Smooth muscle cell (in vitro differentiated cells): ENCODE data around the gene ST6GALNAC4. TPM values are rescaled to one million over a fixed set of nuclear protein-coding genes. Genes with fewer than 3 reads are reported as not detected.
A peak's percentile ranks its signal among the peaks of the same experiment; 100 is the strongest.

Experiments
- DNase-seq: peaks from one replicate; lab custom pipeline; 2025; ENCODE audit not compliant: unreplicated experiment; lab: John Stamatoyannopoulos, UW
- H2AFZ ChIP-seq: fragments of 200-600 bp; sonication (generic); 2 replicates; pipeline ENCODE4 v1.6.0; 2016; ENCODE audit warnings: antibody characterized with exemption, low read depth, mild to moderate bottlenecking
- H3F3A ChIP-seq: fragments of 200-600 bp; sonication (generic); 2 replicates; pipeline ENCODE4 v1.6.0; 2017; ENCODE audit warnings: antibody characterized with exemption, low read depth
- H3K27ac ChIP-seq: fragments of 200-600 bp; sonication (generic); 2 replicates; pipeline ENCODE4 v1.5.1; 2016; ENCODE audit warnings: low read depth, mild to moderate bottlenecking
- H3K27me3 ChIP-seq: fragments of 200-600 bp; sonication (generic); 2 replicates; pipeline ENCODE4 v1.6.1; 2016; ENCODE audit warnings: low read depth, mild to moderate bottlenecking
- H3K36me3 ChIP-seq: fragments of 200-600 bp; sonication (generic); 2 replicates; pipeline ENCODE4 v1.5.1; 2016; ENCODE audit warnings: low read depth
- H3K4me1 ChIP-seq: fragments of 200-600 bp; sonication (generic); 2 replicates; pipeline ENCODE4 v1.5.1; 2016; ENCODE audit warnings: low read depth
- H3K4me2 ChIP-seq: fragments of 200-600 bp; sonication (generic); 2 replicates; pipeline ENCODE4 v1.6.0; 2016; ENCODE audit warnings: mild to moderate bottlenecking
- H3K4me3 ChIP-seq: fragments of 200-600 bp; sonication (generic); 2 replicates; pipeline ENCODE4 v1.5.1; 2016; ENCODE audit warnings: mild to moderate bottlenecking
- H3K79me2 ChIP-seq: fragments of 200-600 bp; sonication (generic); 2 replicates; pipeline ENCODE4 v1.6.0; 2016; ENCODE audit warnings: low read depth, mild to moderate bottlenecking
- H3K9ac ChIP-seq: fragments of 200-600 bp; sonication (generic); 2 replicates; pipeline ENCODE4 v1.6.0; 2016; ENCODE audit warnings: low read depth
- H3K9me3 ChIP-seq: fragments of 200-600 bp; sonication (generic); replicated peaks from 2 replicates; pipeline ENCODE4 v1.5.1; 2016; ENCODE audit warnings: low read depth
- H4K20me1 ChIP-seq: fragments of 200-600 bp; sonication (generic); 2 replicates; pipeline ENCODE4 v1.6.0; 2016; ENCODE audit warnings: low read depth
- CTCF ChIP-seq: fragments of 200-600 bp; sonication (generic); IDR thresholded peaks from 2 replicates; pipeline ENCODE4 v1.5.1; 2017; ENCODE audit warnings: borderline replicate concordance, mild to moderate bottlenecking, antibody characterized with exemption; ENCODE audit not compliant: insufficient read depth, poor library complexity, severe bottlenecking
- WGBS: methylation state at CpG from one replicate; pipeline ENCODE4 v1.1.7; 2016; ENCODE audit warnings: low lambda C conversion rate; 5-methylcytosine and 5-hydroxymethylcytosine counted together
- polyA plus RNA-seq: library from polyadenylated mRNA; unstranded; fragments of >200 nt; fragmentation: Nextera tagmentation; extraction: Ambion mirVana; gene quantifications from 2 replicates; pipeline ENCODE4 v1.2.1, GENCODE V29; 2016
- total RNA-seq: library from RNA; depleted of rRNA; stranded (reverse); fragments of >200 nt; gene quantifications from 2 replicates; pipeline ENCODE4 v1.2.3, GENCODE V29; 2014

The ST6GALNAC4 gene
- total and polyA plus RNA-seq, 2 experiments from 2014 or later, result 12.1 to 22.5 TPM

DNA sequence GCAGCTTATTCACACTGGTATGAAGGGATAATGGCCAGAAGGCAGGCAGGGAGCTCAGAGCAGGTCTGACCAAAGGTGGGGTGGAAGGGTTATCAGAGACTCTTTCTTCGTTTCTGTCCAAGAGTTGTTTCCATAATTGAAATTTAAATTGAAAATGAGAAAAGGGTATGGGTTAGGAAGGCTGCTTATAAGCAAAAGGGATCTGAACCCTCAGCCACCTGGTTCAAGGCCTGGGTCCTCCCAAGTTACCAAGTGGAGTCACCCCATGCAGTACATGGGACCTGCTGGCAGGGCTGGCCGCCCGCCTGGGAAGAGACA is 46.2 kb upstream of the ST6GALNAC4 start:
- Histone ChIP-seq H3K4me2 (peak overlapping the region; percentile 40), H3K27me3 (no peaks in the 10 kb centered on the region), H3K9ac (no peak overlapping the region), H3K27ac (peak overlapping the region; percentile 98), H3K36me3 (no peaks in the 10 kb centered on the region), H2AFZ (no peak overlapping the region), H3K79me2 (peaks cover 85% of the 10 kb centered on the region), H4K20me1 (no peaks in the 10 kb centered on the region), H3K4me3 (no peak overlapping the region), H3K4me1 (peaks cover 25% of the 10 kb centered on the region), H3F3A (peaks cover 11% of the 10 kb centered on the region), H3K9me3 (no peaks in the 10 kb centered on the region)
- 82% methylated on average over 3 of the region's 3 CpGs for WGBS
- TF ChIP-seq CTCF, result no peak
- DNase-seq, result no peak

DNA sequence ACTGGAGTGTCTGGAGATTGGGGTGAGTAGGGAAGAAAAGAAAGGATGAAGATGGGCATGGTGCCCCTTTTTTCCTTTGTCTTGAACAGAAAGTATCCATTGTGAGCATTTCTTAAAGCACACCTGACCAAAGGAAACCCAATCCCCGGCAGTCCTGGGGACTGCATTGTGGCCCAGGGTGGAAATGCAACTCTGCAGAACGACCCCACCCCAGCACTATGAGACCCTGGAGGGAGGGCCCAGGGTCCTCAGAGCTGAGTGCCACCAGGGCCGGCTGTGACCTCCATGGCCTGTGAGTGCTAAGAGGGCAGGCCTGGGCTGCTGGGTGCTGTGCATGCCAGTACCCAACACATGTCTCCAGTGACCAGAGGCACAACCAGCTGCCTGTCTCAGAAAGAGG is 45.4 kb upstream of the ST6GALNAC4 start:
- Histone ChIP-seq H3K9me3 (no peaks in the 10 kb centered on the region), H3K36me3 (no peaks in the 10 kb centered on the region), H3K27me3 (no peaks in the 10 kb centered on the region), H3F3A (peaks cover 11% of the 10 kb centered on the region), H3K79me2 (peaks cover 85% of the 10 kb centered on the region), H4K20me1 (peaks cover 2% of the 10 kb centered on the region), H3K4me3 (no peak overlapping the region), H3K4me2 (no peak overlapping the region), H2AFZ (no peak overlapping the region), H3K4me1 (peaks cover 25% of the 10 kb centered on the region), H3K27ac (no peak overlapping the region), H3K9ac (no peak overlapping the region)
- WGBS, result 67% methylated on average over 3 of the region's 3 CpGs
- DNase-seq, result no peak
- no peak for TF ChIP-seq CTCF

DNA sequence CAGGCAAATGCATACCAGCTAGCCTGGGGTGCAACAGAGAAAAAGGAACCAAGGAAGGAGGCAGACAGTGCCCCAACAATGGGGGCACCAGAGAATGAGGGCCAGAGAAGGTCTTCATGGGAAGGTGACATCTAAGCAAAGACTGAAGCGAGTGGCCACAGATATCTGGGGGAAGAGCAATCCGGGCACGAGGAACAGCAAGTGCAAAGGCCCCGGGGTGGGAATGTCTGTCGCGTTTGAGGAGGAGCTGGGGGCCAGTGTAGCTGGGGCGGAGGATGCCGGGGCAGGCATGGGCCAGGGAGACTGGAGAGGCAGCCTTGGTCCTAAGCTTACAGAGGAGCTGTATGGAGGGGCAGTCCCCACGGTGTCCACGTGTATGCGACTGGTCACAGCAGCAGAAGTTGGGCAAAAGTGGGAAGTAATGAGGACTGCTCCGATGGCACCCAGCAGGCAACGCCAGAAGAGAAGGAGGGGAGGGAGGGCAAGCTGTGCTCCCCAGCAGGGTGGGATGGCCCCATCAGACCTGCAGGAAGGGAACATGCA is 44.8 kb upstream of the ST6GALNAC4 start:
- peaks cover 25% of the 10 kb centered on the region for H3K4me1 ChIP-seq
- no peak overlapping the region for H2AFZ ChIP-seq
- no peaks in the 10 kb centered on the region for H3K27me3 ChIP-seq
- no peaks in the 10 kb centered on the region for H3K36me3 ChIP-seq
- H3K9ac ChIP-seq, result no peak overlapping the region
- peaks cover 85% of the 10 kb centered on the region for H3K79me2 ChIP-seq
- no peak for TF ChIP-seq CTCF
- no peak for DNase-seq
- 96% methylated on average over 13 of the region's 13 CpGs for WGBS
- no peaks in the 10 kb centered on the region for H3K9me3 ChIP-seq
- no peak overlapping the region for H3K4me2 ChIP-seq
- peaks cover 8% of the 10 kb centered on the region for H4K20me1 ChIP-seq
- H3F3A ChIP-seq, result peaks cover 11% of the 10 kb centered on the region
- no peak overlapping the region for H3K4me3 ChIP-seq
- no peak overlapping the region for H3K27ac ChIP-seq

DNA sequence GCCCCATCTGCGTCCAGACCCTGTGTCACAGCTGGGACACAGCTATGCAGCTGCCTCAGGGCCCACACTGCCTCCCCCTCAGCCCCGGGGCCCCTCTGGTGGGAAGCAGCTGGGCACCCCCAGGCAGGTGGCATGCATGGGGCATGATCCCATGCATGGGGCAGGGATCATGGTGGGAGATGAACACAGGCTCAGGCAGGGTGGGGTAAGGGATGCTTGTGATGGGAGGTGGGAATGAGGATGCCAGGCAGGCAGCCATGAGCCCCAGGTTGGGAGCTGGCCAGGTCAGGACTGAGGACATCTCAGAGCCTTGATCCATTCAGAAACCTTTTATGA is 44.3 kb upstream of the ST6GALNAC4 start:
- no peak overlapping the region for H3K4me2 ChIP-seq
- no peak overlapping the region for H3K4me3 ChIP-seq
- no peak overlapping the region for H2AFZ ChIP-seq
- peaks cover 14% of the 10 kb centered on the region for H4K20me1 ChIP-seq
- H3K36me3 ChIP-seq, result no peaks in the 10 kb centered on the region
- no peak for TF ChIP-seq CTCF
- no peak for DNase-seq
- H3F3A ChIP-seq, result peaks cover 6% of the 10 kb centered on the region
- peaks cover 85% of the 10 kb centered on the region for H3K79me2 ChIP-seq
- H3K27ac ChIP-seq, result peak overlapping the region; percentile 61
- no peaks in the 10 kb centered on the region for H3K27me3 ChIP-seq
- no peaks in the 10 kb centered on the region for H3K9me3 ChIP-seq
- 89% methylated on average over 2 of the region's 2 CpGs for WGBS
- H3K9ac ChIP-seq, result no peak overlapping the region
- H3K4me1 ChIP-seq, result peaks cover 20% of the 10 kb centered on the region
